H9 (cell line): ENCODE data around the gene KIAA1549. TPM values are rescaled to one million over a fixed set of nuclear protein-coding genes. Genes with fewer than 3 reads are reported as not detected.

Source experiments
- DNase-seq: peaks from one replicate; pipeline ENCODE4 v3.0.0-alpha.2; 2017
- H2AFZ ChIP-seq: one replicate; pipeline ENCODE4 v1.6.1; 2013; ENCODE audit warnings: mild to moderate bottlenecking, low read length, control low read depth, moderate library complexity
- H2AK5ac ChIP-seq: 2 replicates; pipeline ENCODE4 v1.6.1; 2013; ENCODE audit warnings: low read length, control low read depth, mixed read lengths; ENCODE audit not compliant: insufficient read length
- H2BK120ac ChIP-seq: one replicate; pipeline ENCODE4 v1.6.1; 2013; ENCODE audit warnings: low read depth, mild to moderate bottlenecking, low read length, control low read depth, inconsistent platforms; ENCODE audit not compliant: poor library complexity, severe bottlenecking
- H2BK12ac ChIP-seq: 2 replicates; pipeline ENCODE4 v1.6.1; 2013; ENCODE audit warnings: low read length, control low read depth, mixed read lengths, low read depth; ENCODE audit not compliant: insufficient read length
- H2BK15ac ChIP-seq: 2 replicates; pipeline ENCODE4 v1.6.1; 2013; ENCODE audit warnings: low read depth, low read length, control low read depth
- H2BK20ac ChIP-seq: one replicate; pipeline ENCODE4 v1.6.1; 2013; ENCODE audit warnings: low read depth, mild to moderate bottlenecking, low read length, control low read depth, inconsistent platforms; ENCODE audit not compliant: poor library complexity, severe bottlenecking
- H2BK5ac ChIP-seq: 2 replicates; pipeline ENCODE4 v1.6.1; 2013; ENCODE audit warnings: low read length, control low read depth, mixed read lengths; ENCODE audit not compliant: insufficient read length
- H3K14ac ChIP-seq: 2 replicates; pipeline ENCODE4 v1.6.1; 2013; ENCODE audit warnings: low read length, control low read depth; ENCODE audit not compliant: insufficient read depth
- H3K18ac ChIP-seq: 2 replicates; pipeline ENCODE4 v1.6.1; 2013; ENCODE audit warnings: low read depth, mild to moderate bottlenecking, mixed read lengths, low read length, control low read depth; ENCODE audit not compliant: insufficient read length
- H3K23ac ChIP-seq: 2 replicates; pipeline ENCODE4 v1.6.1; 2013; ENCODE audit warnings: low read length, control low read depth, mixed read lengths, low read depth; ENCODE audit not compliant: insufficient read length
- H3K23me2 ChIP-seq: 2 replicates; pipeline ENCODE4 v1.6.1; 2013; ENCODE audit warnings: low read depth, mild to moderate bottlenecking, mixed read lengths, low read length, control low read depth; ENCODE audit not compliant: insufficient read length, poor library complexity, severe bottlenecking
- H3K27ac ChIP-seq: 2 replicates; pipeline ENCODE4 v1.5.1; 2013; ENCODE audit warnings: low read length, control low read depth, mixed read lengths, low read depth; ENCODE audit not compliant: insufficient read length
- H3K27me3 ChIP-seq: 2 replicates; pipeline ENCODE4 v1.6.1; 2013; ENCODE audit warnings: low read length, control low read depth, inconsistent platforms; ENCODE audit not compliant: insufficient read depth
- H3K4ac ChIP-seq: 2 replicates; pipeline ENCODE4 v1.6.1; 2013; ENCODE audit warnings: low read depth, mild to moderate bottlenecking, control low read depth, inconsistent platforms, low read length, moderate library complexity
- H3K4me1 ChIP-seq: 2 replicates; pipeline ENCODE4 v1.6.1; 2013; ENCODE audit warnings: low read length, control low read depth, inconsistent platforms; ENCODE audit not compliant: insufficient read depth
- H3K4me2 ChIP-seq: 2 replicates; pipeline ENCODE4 v1.6.1; 2013; ENCODE audit warnings: low read length, control low read depth, mixed read lengths; ENCODE audit not compliant: insufficient read length, insufficient read depth
- H3K56ac ChIP-seq: 2 replicates; pipeline ENCODE4 v1.6.1; 2013; ENCODE audit warnings: low read depth, mild to moderate bottlenecking, mixed read lengths, low read length, control low read depth; ENCODE audit not compliant: insufficient read length
- H3K79me1 ChIP-seq: 2 replicates; pipeline ENCODE4 v1.6.1; 2013; ENCODE audit warnings: low read depth, mild to moderate bottlenecking, moderate library complexity, low read length, control low read depth, inconsistent platforms; ENCODE audit not compliant: insufficient read depth, poor library complexity, severe bottlenecking
- H3K79me2 ChIP-seq: 2 replicates; pipeline ENCODE4 v1.6.1; 2013; ENCODE audit warnings: low read length, control low read depth, inconsistent platforms; ENCODE audit not compliant: insufficient read depth
- H3K9ac ChIP-seq: 2 replicates; pipeline ENCODE4 v1.6.1; 2013; ENCODE audit warnings: low read length, control low read depth, mixed read lengths; ENCODE audit not compliant: insufficient read length; ENCODE audit errors: extremely low read depth
- H3K9me3 ChIP-seq: one replicate; pipeline ENCODE4 v1.6.1; 2013; ENCODE audit warnings: low read depth, low read length, inconsistent platforms; ENCODE audit not compliant: control insufficient read depth
- H3T11ph ChIP-seq: one replicate; pipeline ENCODE4 v1.6.1; 2013; ENCODE audit warnings: mild to moderate bottlenecking, low read length, control low read depth, inconsistent platforms
- H4K20me1 ChIP-seq: one replicate; pipeline ENCODE4 v1.6.1; 2013; ENCODE audit not compliant: control insufficient read depth, insufficient read length, insufficient read depth
- H4K5ac ChIP-seq: 2 replicates; pipeline ENCODE4 v1.6.1; 2013; ENCODE audit warnings: low read depth, mild to moderate bottlenecking, mixed read lengths, low read length, control low read depth; ENCODE audit not compliant: insufficient read length
- H4K8ac ChIP-seq: replicated peaks from 2 replicates; pipeline ENCODE4 v1.6.1; 2013; ENCODE audit warnings: low read length, control low read depth, mixed read lengths, low read depth; ENCODE audit not compliant: insufficient read length
- H4K91ac ChIP-seq: 2 replicates; pipeline ENCODE4 v1.6.1; 2013; ENCODE audit warnings: low read depth, mild to moderate bottlenecking, moderate library complexity, mixed read lengths, low read length, control low read depth; ENCODE audit not compliant: insufficient read length
- H3K27ac Mint-ChIP-seq, 3 experiments: 2 replicates in 2 of 3; 3 replicates in 1 of 3; pipeline ENCODE4 v1.8.0; 2020 to 2021; ENCODE audit warnings: mixed read lengths in 3 of 3, mild to moderate bottlenecking in 1 of 3, moderate library complexity in 1 of 3
- H3K27me3 Mint-ChIP-seq: 2 replicates; pipeline ENCODE4 v1.8.0; 2021; ENCODE audit warnings: low read depth, mild to moderate bottlenecking, moderate library complexity, mixed read lengths
- H3K36me3 Mint-ChIP-seq, 3 experiments: 2 replicates in 2 of 3; 3 replicates in 1 of 3; pipeline ENCODE4 v1.8.0; 2020 to 2021; ENCODE audit warnings: low read depth in 3 of 3, mixed read lengths in 3 of 3; ENCODE audit not compliant: insufficient read depth in 1 of 3
- H3K4me1 Mint-ChIP-seq, 2 experiments: 2 replicates each; pipeline ENCODE4 v1.8.0; 2020; ENCODE audit warnings: mixed read lengths in 2 of 2
- H3K4me3 Mint-ChIP-seq, 2 experiments: 2 replicates in 1 of 2; 3 replicates in 1 of 2; pipeline ENCODE4 v1.8.0; 2020 to 2021; ENCODE audit warnings: mild to moderate bottlenecking in 2 of 2, mixed read lengths in 2 of 2, moderate library complexity in 1 of 2
- H3K9me3 Mint-ChIP-seq, 2 experiments: 2 replicates in 1 of 2; 3 replicates in 1 of 2; pipeline ENCODE4 v1.8.0; 2020; ENCODE audit warnings: mild to moderate bottlenecking in 2 of 2, mixed read lengths in 2 of 2, moderate library complexity in 1 of 2
- WGBS: extraction: QIAGEN DNeasy Blood & Tissue Kit; methylation state at CpG from one replicate; pipeline ENCODE4 v1.1.7; 2013; ENCODE audit warnings: missing lambda C conversion rate, low lambda C conversion rate, mixed read lengths; ENCODE audit not compliant: insufficient read length; ENCODE audit errors: extremely low coverage; 5-methylcytosine and 5-hydroxymethylcytosine counted together
- total RNA-seq: library from RNA; stranded (reverse); gene quantifications from 2 replicates; pipeline ENCODE4 v1.2.1, GENCODE V29; 2021
- TF ChIP-seq, protein P1 (sequence below): fragments of 200-600 bp; sonication (generic); conservative IDR thresholded peaks from 3 replicates; pipeline ENCODE4 v1.8.0; 2021; ENCODE audit warnings: antibody characterized with exemption, mild to moderate bottlenecking

Gene KIAA1549
- total RNA-seq, 1 experiment from 2014 or later: 11.9 TPM

DNA sequence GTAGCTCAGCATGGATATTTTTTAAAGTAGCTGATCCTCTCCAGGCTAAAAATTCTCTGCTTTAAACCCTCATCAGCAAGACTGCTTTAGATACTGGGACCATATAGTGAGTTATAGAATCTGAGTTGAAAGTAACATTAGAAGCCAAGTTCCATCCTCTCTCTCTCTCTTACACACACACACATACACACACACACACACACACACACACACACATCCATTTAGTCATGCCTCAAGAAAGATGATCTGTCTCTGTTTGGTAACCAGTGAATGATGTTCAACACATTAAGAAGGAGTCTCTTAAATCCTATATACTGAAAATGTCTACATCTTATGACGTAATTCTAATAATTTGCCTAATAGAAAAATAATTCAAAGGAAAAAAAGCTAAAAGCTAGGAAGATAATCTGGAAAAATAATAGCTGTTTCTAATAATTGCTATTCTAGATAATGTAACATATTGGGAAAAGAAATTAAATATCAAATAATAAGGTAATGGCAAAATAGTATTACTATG is 166.3 kb downstream of the KIAA1549 start:
- Histone ChIP-seq H4K91ac (no peak overlapping the region), H2BK20ac (no peak overlapping the region), H3K79me2 (no peaks in the 10 kb centered on the region), H4K8ac (no peak overlapping the region), H3K14ac (no peak overlapping the region), H3K9me3 (no peaks in the 10 kb centered on the region), H4K20me1 (no peaks in the 10 kb centered on the region), H3K79me1 (no peaks in the 10 kb centered on the region), H3K9ac (no peak overlapping the region), H3K56ac (no peak overlapping the region), H3K27ac (no peak overlapping the region), H3K18ac (no peak overlapping the region), H3K23me2 (no peaks in the 10 kb centered on the region), H2AFZ (no peak overlapping the region), H3K27me3 (no peaks in the 10 kb centered on the region), H3K4me1 (no peaks in the 10 kb centered on the region), H3K4me2 (no peak overlapping the region), H2BK120ac (no peak overlapping the region), H2BK12ac (no peak overlapping the region), H2BK5ac (no peak overlapping the region), H3K4ac (no peak overlapping the region), H2AK5ac (no peak overlapping the region), H2BK15ac (no peak overlapping the region), H4K5ac (no peak overlapping the region), H3K23ac (no peak overlapping the region), H3T11ph (no peak overlapping the region)
- no peaks in the 10 kb centered on the region; a peak in 1 of 7 replicates for H3K36me3 Mint-ChIP-seq
- H3K4me1 Mint-ChIP-seq: no peaks in the 10 kb centered on the region
- no peak for DNase-seq
- H3K27ac Mint-ChIP-seq: no peak overlapping the region
- no CpG with 5 or more reads among the region's 1 CpG for WGBS
- no peaks in the 10 kb centered on the region for H3K27me3 Mint-ChIP-seq
- no peak overlapping the region for H3K4me3 Mint-ChIP-seq
- TF ChIP-seq, protein P1, sequence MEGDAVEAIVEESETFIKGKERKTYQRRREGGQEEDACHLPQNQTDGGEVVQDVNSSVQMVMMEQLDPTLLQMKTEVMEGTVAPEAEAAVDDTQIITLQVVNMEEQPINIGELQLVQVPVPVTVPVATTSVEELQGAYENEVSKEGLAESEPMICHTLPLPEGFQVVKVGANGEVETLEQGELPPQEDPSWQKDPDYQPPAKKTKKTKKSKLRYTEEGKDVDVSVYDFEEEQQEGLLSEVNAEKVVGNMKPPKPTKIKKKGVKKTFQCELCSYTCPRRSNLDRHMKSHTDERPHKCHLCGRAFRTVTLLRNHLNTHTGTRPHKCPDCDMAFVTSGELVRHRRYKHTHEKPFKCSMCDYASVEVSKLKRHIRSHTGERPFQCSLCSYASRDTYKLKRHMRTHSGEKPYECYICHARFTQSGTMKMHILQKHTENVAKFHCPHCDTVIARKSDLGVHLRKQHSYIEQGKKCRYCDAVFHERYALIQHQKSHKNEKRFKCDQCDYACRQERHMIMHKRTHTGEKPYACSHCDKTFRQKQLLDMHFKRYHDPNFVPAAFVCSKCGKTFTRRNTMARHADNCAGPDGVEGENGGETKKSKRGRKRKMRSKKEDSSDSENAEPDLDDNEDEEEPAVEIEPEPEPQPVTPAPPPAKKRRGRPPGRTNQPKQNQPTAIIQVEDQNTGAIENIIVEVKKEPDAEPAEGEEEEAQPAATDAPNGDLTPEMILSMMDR: no peak
- H3K9me3 Mint-ChIP-seq: no peaks in the 10 kb centered on the region
